ENCODE results near the gene CNTN5.

Gene CNTN5

DNA sequence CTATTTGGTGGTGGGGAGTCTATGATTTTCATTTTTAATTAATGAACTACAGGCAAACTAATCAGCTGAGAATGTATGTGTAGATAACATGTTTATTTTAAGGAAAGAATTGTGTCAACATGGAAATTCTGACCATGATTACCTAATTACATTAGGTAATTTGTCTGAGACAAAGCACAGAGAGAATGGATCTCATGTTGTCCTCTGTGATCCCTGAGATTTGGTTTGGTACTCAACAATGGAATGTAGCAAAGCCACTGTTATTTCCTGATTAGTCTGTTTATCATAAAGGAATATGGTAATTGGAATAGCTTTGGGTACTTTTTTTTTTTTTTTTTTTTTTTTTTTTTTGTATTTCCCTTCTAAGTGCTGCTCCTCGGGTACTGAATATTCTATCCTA is 947.6 kb downstream of the CNTN5 start:
- no peak for DNase-seq

DNA sequence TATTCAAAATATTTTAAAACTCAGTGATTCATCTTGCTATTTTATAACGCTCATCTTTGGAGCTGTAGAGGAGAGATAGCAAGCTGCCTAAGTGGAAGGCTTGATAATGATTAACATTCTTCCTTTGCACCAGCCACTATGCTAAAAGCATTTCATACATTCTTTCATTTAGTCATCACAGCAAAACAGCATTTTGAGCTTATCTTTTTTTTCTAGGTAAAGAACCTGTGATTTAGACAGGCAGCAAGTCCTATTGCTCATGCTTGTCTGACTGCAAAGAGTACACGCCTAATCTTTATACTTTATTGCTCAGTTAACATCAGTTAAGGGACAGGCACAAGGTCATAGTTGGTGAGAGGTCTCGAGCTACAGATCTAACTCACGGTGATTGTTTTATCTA is 953.2 kb downstream of the CNTN5 start:
- DNase-seq, result no peak

DNA sequence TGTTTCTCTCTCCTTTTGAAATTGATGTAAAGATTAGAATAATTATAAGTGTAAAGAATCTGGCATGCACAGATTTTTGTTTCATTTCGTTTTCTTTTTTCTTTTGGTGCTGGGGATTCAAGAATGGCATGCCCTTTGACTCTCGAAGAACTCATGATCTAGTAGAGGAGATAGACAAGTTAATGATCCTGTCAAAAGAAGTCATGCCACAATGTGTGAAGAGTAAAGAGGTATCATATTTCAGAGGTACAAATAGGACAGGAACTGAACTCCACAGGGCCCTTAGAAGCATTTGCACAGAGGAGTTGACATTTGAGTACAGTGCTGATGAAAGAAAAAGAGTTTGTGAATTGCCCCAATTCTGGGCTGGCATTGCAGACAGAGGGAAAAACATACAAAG is 958.3 kb downstream of the CNTN5 start:
- no peak for DNase-seq

DNA sequence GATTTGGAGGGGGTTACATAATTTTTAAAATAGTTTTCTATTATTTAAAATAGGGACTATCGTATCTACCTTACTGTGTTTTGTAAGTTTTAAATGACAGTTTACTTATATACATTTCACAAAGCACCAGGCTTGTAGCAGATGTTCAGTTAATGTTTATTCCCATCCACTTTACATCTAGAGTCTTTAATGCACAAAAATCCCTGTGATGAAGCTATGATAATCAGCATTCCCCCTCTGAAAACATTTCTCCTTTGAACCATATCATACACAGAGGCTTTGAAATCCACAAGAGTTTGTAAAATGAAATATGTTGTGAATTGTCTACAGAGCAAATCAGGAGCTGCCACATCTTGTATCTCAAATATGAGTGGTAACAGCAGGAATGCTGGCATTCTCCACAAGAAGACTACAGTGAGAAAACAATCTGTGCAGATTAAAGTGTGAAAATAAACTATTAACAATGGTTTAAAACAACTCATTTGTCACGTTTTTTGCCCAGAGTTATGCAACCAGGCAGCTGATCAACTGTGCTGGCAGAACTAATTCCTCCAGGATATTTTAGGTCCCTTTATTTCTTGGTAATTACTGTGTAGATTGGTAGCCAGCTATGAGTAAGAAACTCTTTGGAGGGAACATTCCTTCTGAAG is 967.2 kb downstream of the CNTN5 start:
- no peak for DNase-seq

DNA sequence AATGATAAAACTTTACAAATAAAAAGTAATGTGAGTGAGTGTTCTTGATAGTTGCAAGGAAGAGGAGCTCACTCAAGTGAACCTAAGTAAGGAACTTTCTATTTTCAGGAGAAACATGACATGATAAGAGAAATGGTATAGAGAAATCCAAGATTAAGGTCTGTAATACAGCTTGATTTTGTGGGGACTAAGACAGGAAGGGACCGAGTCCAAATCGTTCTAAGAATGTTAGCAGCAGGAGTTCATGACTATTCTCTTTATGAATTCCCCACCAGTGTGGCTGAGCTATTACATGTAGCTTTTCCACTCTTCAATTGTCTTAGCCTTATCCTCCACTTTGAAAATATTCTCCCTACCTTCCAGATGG is 967.7 kb downstream of the CNTN5 start:
- no peak for DNase-seq

DNA sequence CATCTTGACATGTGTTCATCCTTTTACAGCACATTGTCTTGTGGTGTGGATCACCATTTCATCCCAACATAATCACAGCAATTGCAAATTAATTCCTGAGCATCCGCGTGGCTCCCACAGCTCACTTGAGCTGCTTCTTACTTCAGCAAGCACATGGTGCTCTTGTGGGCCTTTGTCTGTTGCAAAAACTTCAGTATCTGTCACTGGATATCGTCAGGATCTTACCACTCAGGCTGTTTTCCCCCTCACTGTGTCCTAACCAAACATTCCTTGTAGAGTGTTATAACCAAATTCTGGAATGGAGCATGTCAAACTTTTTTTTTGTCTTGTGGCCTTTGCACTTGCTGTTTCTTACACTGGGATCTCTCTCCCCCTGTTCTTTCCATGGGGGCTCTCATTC is 983.2 kb downstream of the CNTN5 start:
- DNase-seq, result no peak

DNA sequence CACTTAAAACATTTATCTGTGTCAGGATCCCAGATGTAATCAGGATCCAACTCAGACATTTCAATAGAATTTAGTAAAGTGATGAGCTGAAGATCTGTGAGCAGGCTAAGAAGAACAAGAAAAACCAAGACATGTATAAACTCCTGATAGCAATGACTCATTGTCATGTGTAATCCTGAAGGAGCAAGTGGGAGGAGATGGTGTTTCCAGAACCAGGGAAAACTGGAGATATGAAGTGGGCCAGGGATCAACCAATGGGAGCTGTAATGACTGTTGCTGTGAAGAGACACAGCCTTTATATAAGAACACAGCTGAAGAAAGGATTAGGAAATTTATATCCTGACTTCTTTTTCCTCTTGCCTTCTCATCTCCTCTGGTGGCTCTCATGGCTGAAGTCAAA is 983.8 kb downstream of the CNTN5 start:
- no peak for DNase-seq

DNA sequence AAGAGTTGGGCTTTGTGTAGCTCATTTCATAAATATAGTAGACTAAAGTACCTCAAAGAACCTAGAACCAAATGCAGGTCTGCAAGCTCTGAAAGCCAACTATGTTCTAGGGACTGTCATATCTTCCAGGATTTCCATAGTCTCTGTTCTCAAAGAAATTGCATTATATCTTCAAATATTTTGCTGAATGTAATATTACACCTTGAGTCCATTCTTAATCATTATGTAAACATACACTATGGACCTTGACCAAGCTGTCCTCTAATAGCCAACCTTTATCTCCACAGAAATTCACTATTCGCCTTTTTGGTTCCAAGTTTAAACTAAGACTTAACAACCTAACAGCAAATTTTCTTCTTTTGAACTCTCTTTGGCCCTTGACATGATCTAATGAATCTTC is 987.7 kb downstream of the CNTN5 start:
- no peak for DNase-seq

DNA sequence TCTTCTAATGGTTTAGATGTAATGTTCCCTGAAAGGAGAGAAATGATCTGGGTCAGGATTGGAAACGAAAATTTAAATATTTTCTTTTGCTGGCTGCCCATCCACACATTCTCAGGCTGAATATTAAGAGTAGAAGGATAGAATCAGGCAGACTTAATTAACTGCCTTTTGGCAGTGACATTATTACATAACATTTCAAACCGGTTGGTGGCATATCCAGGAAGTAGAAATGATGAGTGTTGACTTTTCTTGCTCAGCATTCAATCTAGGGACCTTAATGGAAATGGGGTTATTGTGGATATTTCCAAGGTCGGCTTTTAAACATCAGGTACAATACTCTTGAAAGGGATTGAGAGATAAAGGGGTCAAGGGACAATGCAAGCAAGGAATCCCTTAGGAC is 989.0 kb downstream of the CNTN5 start:
- DNase-seq, result no peak

DNA sequence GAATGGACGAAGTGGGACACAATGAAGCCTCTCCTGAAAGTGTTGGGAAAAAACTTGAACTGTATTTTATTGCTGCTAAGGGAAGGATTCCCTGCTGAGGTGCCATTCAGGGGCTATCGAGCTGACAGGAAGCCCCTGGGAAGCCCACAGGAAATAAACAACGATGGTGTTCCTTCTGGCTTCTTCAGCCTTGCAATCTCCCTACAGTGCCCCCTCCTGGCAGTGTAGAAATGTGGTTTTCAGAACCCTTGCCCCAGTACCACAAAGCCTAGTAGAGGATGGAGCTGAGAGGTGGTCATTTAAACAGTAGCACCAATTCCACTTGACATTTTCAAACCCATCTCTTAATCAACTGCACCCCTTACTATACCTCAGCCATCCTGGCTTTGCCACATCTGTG is 989.6 kb downstream of the CNTN5 start:
- DNase-seq, result no peak

DNA sequence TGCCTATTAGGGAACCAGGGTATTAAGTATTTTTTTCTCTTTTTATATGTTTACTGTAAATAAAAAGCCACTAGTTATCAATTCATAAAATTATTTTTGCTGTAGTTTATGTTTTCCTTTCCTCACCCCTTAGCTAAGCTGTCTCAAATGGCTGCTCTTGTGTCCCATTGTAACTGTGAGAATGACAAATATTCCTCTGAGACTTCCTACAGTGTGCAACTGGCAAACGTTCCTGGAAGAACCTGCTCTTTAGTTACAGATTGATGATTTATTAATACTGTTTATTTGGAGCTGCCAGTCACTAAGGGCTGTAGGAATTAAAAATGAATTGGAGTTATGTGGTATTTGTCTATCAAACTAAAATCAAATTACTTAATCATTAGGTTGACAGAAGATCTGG is 990.9 kb downstream of the CNTN5 start:
- no peak for DNase-seq

DNA sequence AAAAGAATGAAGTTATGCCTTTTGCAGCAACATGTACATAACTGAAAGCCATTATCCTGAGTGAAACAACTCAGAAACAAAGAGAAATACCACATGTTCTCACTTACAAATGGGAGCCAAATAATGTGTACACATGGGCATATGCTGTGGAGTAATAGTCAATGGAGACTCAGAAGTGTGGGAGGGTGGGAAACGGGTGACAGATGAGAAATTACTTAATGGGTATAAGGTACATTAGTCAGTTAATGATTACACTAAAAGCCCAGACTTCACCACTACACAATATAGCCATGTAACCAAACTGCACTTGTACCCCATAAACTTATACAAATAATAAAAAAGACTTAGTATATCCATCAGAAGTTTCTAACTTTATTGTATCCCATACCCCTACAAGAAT is 992.3 kb downstream of the CNTN5 start:
- DNase-seq, result no peak

DNA sequence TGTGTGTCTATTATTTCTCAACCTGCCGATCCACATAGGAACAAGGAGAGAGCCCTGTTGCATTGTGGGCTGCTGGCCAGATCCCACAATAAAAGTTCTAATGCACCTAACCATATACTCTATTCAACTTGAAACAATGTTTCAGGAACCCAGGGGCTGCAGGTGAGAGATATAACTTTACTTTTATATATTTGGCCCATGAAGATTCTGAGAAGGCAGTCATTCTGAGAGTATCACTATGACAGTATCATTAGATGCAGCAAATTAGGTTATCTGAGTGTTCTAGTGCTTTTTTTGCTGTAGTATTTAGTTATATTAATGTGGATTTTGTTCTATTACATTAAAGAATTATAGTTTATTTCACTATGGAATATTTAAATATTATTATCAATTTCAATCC is 1011.2 kb downstream of the CNTN5 start:
- DNase-seq, result no peak

DNA sequence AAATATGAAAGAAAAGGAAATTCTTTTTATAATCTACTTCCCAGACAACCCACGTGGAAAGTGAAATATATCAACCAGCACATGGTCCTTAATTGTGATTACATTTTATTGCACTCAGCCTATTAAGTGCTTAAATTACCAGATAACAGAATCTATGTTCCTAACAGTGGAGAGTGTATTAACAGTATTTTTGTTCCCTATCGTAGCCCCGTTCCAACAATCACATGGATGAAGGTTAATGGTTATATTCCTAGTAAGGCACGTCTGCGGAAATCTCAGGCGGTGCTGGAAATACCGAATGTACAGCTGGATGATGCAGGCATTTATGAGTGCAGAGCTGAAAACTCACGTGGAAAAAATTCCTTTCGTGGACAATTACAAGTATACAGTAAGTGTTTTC is 1040.3 kb downstream of the CNTN5 start:
- no peak for DNase-seq

DNA sequence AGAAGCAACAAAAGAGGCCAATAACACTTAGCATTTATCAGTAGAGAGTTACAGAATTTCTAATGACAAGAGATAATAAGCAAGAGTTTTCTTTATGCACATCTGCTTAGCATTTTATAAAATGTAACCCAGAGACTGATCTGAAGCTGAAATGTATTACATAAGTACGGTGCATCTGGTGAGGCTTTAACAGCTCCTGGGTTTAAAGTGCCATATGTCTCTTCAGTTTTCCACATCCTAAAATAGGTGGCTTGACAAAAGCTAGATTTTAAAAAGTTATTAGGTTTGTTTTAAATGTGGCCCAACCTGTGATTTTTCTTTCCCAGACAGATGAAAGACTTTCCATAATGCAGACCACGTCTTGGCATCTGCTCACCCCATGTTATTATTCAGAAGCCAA is 1045.7 kb downstream of the CNTN5 start:
- DNase-seq, result no peak

DNA sequence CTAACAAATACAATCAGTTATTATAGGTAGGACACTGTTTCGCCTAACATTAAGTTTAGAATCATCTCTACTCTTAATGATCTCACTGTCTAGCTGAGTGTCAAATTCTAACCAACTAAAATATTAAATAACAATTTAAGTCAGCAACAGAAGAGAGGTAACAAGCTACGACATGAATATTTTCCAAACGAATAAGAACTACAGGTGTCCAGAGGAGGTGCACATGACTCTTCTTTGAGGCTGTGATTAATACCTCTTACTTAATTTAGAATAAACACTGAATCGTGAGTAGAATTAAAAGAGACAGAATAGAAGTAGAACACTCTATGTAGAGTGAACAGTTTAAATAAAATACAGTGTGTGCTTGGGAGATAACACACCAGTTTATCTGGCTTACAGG is 1047.4 kb downstream of the CNTN5 start:
- no peak for DNase-seq

DNA sequence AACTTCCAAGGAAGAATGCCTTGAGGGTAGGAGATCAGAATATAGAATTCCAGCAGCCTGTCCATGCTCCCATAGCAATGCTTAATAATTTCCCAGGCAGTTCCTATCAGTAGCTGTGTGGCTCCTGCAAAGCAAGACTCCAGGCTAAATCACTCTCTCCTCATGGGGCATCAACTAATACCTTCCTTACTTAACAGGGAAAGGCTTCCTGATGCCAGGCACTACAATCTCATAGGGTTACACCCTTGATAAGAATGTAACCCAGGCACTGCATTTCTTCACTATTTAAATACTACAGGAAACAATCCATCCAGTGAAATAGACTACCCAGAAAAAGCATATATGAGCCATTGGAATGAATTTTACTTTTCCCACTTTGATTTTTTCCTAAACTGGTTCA is 1051.4 kb downstream of the CNTN5 start:
- no peak for DNase-seq

DNA sequence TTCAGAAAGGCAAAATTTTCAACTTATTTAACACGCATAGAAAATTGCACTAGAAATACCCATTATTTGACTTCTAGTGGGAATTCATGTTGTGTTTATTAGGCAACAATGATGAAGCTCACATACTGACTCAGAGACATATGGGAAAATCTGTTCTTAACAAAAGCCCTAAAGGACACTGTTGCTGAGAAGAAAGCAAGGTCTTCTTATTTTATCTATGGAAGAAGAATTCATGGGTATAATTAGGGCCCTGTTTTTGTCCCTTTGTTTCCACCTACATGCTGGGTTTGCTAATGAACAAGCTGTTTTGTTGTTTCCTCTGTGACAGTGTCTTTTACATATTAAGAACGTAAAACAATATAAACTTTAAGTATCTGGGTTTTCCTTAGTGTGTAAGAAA is 1059.6 kb downstream of the CNTN5 start:
- DNase-seq, result no peak

DNA sequence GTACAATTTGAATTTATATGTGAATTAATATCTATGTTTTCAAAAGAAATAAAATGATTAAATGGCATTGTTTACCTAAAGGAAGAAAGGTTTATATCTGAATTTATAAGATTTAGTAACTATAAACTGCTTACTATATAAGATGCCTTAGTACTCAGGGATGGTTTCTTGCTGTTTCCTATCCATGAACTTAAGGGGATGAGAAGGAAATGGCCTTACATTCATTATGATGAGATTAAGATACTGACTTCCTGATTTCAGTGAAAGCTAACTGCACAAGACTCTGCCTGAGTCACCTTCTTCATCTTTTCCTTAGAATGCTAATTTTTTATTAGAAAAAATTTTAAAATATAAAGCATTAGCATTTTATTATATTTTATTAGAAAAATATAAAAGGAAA is 1060.1 kb downstream of the CNTN5 start:
- DNase-seq, result no peak

DNA sequence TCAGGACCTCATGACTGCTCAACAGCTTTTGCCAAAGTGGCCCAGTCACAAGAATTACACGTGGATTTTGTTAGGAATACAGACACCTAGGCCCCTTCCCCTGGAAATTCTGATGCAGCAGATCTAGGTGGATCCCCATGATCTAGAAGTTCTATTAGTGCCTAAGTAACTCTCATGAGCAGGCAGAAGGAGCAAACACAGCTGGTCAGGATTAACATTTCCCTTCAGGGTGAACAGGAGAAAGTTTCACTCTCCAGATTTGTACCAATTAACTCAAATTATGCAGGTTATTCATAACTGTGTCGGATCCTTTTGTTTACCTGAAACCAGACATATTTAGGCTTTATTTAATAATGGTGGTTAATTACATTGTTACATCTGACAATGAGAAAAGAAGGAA is 1072.9 kb downstream of the CNTN5 start:
- no peak for DNase-seq

DNA sequence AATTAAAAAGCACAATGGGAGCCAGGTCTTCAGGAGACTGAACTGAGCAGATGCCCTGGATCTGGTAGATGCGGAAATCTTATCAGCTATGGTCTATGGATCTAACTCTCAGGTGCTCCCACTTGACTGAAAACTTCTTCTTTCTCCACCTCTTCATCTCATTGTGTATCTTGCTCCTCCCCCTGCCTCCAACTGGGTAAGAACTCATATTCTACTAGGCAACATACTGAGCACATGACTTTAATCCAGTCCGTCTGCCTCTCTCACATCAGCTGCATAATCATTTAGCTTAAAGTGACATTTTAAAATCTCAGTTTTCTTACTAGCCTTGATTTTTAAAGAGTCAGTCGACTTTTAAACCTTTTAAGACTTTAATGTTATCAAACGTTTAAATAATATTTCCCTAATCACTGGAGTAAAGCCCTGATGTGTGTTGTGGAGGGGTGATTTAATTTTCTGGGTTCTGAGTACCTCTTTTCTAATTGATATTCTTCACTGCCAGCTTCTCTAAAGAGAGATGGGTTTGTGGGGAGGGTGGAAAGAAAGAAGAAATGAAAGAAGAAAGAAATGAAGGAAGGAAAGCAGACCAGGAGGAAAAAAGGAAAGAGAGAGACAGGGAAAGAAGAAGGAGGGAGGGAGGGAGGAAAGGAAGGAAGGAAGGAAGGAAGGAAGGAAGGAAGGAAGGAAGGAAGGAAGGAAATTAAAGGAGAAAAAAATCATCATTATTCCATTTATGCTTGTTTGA is 1073.5 kb downstream of the CNTN5 start:
- DNase-seq, result no peak

DNA sequence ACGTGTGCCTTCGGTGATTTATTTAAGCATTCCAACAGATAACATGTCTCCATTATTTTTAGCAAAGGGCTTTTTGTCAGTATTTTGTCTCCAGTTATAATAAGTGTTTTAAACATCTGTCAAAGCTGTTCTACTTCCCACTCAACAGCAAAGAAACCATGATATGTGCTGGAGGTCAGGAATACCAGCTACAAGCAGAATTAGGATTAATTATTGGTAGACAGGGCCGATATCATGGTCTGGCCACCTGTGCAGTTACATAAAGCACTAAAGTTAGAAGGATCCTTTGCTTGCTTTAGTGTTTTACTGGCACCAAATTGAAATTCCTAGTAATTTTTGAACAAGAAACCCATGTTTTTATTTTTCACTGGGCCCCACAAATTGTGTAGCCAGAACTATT is 1075.1 kb downstream of the CNTN5 start:
- no peak for DNase-seq

DNA sequence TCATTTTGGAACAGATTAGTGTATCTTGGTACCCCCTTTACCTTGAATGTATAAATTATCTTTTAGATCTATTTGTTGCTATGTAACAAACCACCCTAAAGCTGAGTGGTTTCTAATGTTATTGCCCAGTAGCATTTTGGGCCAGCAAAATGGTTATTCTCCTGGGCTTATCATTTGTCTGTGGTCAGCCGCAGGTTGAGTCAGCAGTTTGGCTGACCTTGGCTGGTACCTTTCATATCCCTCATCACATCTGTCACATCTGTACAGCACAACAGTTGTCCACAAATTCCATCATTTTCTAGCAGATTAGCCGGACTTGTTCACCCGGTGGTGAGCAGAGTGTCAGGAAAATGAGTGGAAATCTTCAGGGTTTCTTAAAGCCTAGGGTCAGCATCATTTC is 1077.8 kb downstream of the CNTN5 start:
- no peak for DNase-seq

DNA sequence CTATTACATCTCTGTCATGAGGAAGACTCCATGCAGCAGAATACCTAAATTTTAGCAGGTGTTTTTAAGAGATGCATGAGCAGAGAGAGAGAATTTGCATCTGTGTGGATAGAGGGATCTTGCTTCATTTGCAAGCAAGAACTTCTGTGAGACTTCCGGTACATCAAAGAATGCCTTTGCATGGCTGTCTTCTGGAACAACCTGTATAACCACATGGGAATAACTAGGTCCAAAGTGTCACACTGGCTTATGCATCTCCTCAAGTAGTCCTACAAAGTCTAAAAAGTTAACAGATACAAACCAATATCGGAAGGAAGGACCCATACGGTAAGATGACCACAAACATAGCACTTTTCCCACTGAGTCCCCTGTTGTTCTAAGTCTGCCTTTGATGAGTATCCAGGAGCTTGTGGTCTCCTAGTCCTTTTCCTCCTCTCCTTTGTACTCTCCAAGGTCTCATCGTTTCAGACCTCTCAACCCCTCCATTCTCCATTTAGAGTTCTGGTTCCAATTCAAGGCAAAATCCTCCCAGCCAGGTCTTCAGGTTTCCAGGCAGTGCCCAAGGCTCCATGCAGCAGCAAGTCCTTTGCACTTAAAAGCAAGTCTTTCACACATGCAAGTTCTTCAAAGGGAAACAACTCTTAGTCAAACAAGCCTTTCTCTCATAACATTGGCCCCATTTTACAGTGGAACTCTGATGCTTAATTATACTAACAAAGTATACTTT is 1084.7 kb downstream of the CNTN5 start:
- DNase-seq, result no peak
